ENCODE measurements around the gene RFX5.

Gene RFX5

GRCh38 chr1:151315565-151316235, 31.4 kb downstream of the RFX5 start:
- DNase-seq = no peak

GRCh38 chr1:151314137-151314875, 32.7 kb downstream of the RFX5 start:
- no peak for DNase-seq

GRCh38 chr1:151313501-151313900, 33.6 kb downstream of the RFX5 start:
- DNase-seq = no peak

- no peak for DNase-seq
These were observed 34.2 kb downstream of the RFX5 start for GRCh38 chr1:151312826-151313225.

GRCh38 chr1:151312411-151312810, 34.6 kb downstream of the RFX5 start:
- no peak for DNase-seq

GRCh38 chr1:151311589-151312331, 35.3 kb downstream of the RFX5 start:
- DNase-seq = peak; percentile 97

- DNase-seq = no peak
These were observed 36.0 kb downstream of the RFX5 start for GRCh38 chr1:151311011-151311410.

GRCh38 chr1:151309811-151310323, 37.2 kb downstream of the RFX5 start:
- DNase-seq = no peak

GRCh38 chr1:151294742-151295462, 52.1 kb downstream of the RFX5 start:
- DNase-seq = no peak

- no peak for DNase-seq
These were observed 54.0 kb downstream of the RFX5 start for GRCh38 chr1:151293093-151293492.

GRCh38 chr1:151292207-151293030, 54.6 kb downstream of the RFX5 start:
- DNase-seq = no peak

- no peak for DNase-seq
These were observed 56.2 kb downstream of the RFX5 start for GRCh38 chr1:151290709-151291303.
